ENCODE results near the gene TMEM178B. TPM values are rescaled to one million over a fixed set of nuclear protein-coding genes. Genes with fewer than 3 reads are reported as not detected.

TMEM178B gene
- polyA plus RNA-seq, 1 donor (not counting 4 experiments of a cell fraction or from before 2014, with no cell fraction given), result not detected

GRCh38 chr7:141238596-141239243, 164.9 kb downstream of the TMEM178B start:
- H3K27ac ChIP-seq (ENCODE audit: control insufficient read depth, insufficient read depth, low read length), result no peak overlapping the region
- no peaks in the 10 kb centered on the region for H3K9me3 ChIP-seq (ENCODE audit: control insufficient read depth, low read depth, low read length)
- no peaks in the 10 kb centered on the region for H3K9me1 ChIP-seq (ENCODE audit: control insufficient read depth, extremely low read depth, insufficient read depth, low read length)
- FAIRE-seq (no peak), DNase-seq (ENCODE audit: low read depth, low spot score) (no peak)
- no peak overlapping the region for H3K4me2 ChIP-seq (ENCODE audit: control insufficient read depth, extremely low read depth, insufficient read depth, low read depth, low read length)
- H4K20me1 ChIP-seq (ENCODE audit: control insufficient read depth, extremely low read depth, insufficient read depth, low read length), result no peaks in the 10 kb centered on the region
- H3K27me3 ChIP-seq (ENCODE audit: control insufficient read depth, extremely low read depth, insufficient read depth, low read length), result no peaks in the 10 kb centered on the region
- no peaks in the 10 kb centered on the region for H3K36me3 ChIP-seq (ENCODE audit: control insufficient read depth in 2 of 2, extremely low read depth in 1 of 2, insufficient read depth in 2 of 2, low read length in 2 of 2)
- dilution Hi-C loops (cut with MboI; ENCODE audit: extremely low pct_ligation_motif_present, low sequenced_read_pairs), result no loop called here
- no peak overlapping the region for H3K4me3 ChIP-seq (ENCODE audit: control insufficient read depth in 2 of 3, extremely low read depth in 1 of 3, insufficient read depth in 2 of 3, low read depth in 1 of 3, low read length in 3 of 3)
- H2AFZ ChIP-seq (ENCODE audit: control insufficient read depth, low read length), result no peak overlapping the region
- no peak for TF ChIP-seq CTCF (optimal IDR thresholded peaks at IDR 0.05 in 1 of 3, IDR thresholded peaks at IDR 0.05 in 1 of 3, conservative IDR thresholded peaks at IDR 0.05 in 1 of 3; ENCODE audit: extremely low read depth in 1 of 3, insufficient read depth in 2 of 3, low read length in 3 of 3)
- no peak for TF ChIP-seq EZH2 (IDR thresholded peaks at IDR 0.05; ENCODE audit: low read length)
- H3K79me2 ChIP-seq (ENCODE audit: control insufficient read depth, insufficient read depth, low read length), result no peaks in the 10 kb centered on the region
- H3K4me1 ChIP-seq (ENCODE audit: control insufficient read depth, extremely low read depth, insufficient read depth, low read length), result no peaks in the 10 kb centered on the region
- no peak overlapping the region for H3K9ac ChIP-seq (ENCODE audit: control insufficient read depth, extremely low read depth, insufficient read depth, low read length)

DNA sequence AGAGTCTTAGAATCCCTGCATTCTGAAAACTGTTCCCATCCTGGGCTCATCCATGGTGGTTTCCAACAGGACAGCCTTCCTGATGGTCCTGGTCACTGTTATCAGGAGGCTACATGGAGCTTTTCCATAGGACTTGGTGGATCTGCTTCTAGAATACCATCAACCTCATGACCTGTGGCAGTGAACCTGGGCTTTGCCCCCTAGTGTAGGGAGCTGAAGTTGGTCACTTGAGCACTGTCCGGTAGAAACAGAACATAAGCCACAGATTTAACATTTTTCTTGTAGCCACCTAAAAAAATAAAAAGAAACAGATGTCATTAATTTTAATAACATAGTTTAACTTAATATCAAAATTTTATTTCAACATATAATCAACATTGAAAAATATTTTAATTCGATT, 165.8 kb downstream of the TMEM178B start:
- no peaks in the 10 kb centered on the region for H3K4me1 ChIP-seq (ENCODE audit: control insufficient read depth, extremely low read depth, insufficient read depth, low read length)
- no peak overlapping the region for H3K4me2 ChIP-seq (ENCODE audit: control insufficient read depth, extremely low read depth, insufficient read depth, low read depth, low read length)
- H3K27ac ChIP-seq (ENCODE audit: control insufficient read depth, insufficient read depth, low read length), result no peak overlapping the region
- dilution Hi-C loops (cut with MboI; ENCODE audit: extremely low pct_ligation_motif_present, low sequenced_read_pairs), result no loop called here
- no peaks in the 10 kb centered on the region for H3K9me3 ChIP-seq (ENCODE audit: control insufficient read depth, low read depth, low read length)
- no peaks in the 10 kb centered on the region for H3K79me2 ChIP-seq (ENCODE audit: control insufficient read depth, insufficient read depth, low read length)
- DNase-seq (ENCODE audit: low read depth, low spot score) (no peak), FAIRE-seq (no peak)
- no peaks in the 10 kb centered on the region for H3K36me3 ChIP-seq (ENCODE audit: control insufficient read depth in 2 of 2, extremely low read depth in 1 of 2, insufficient read depth in 2 of 2, low read length in 2 of 2)
- no peaks in the 10 kb centered on the region for H3K9me1 ChIP-seq (ENCODE audit: control insufficient read depth, extremely low read depth, insufficient read depth, low read length)
- H2AFZ ChIP-seq (ENCODE audit: control insufficient read depth, low read length), result no peak overlapping the region
- no peaks in the 10 kb centered on the region for H4K20me1 ChIP-seq (ENCODE audit: control insufficient read depth, extremely low read depth, insufficient read depth, low read length)
- TF ChIP-seq CTCF (optimal IDR thresholded peaks at IDR 0.05 in 1 of 3, IDR thresholded peaks at IDR 0.05 in 1 of 3, conservative IDR thresholded peaks at IDR 0.05 in 1 of 3; ENCODE audit: extremely low read depth in 1 of 3, insufficient read depth in 2 of 3, low read length in 3 of 3) (no peak), EZH2 (IDR thresholded peaks at IDR 0.05; ENCODE audit: low read length) (no peak)
- H3K4me3 ChIP-seq (ENCODE audit: control insufficient read depth in 2 of 3, extremely low read depth in 1 of 3, insufficient read depth in 2 of 3, low read depth in 1 of 3, low read length in 3 of 3), result no peak overlapping the region
- H3K9ac ChIP-seq (ENCODE audit: control insufficient read depth, extremely low read depth, insufficient read depth, low read length), result no peak overlapping the region
- H3K27me3 ChIP-seq (ENCODE audit: control insufficient read depth, extremely low read depth, insufficient read depth, low read length), result no peaks in the 10 kb centered on the region
